Retinal pigment epithelial cell (primary cell): ENCODE results near the gene SLC4A5.

Experiments
- DNase-seq: peaks from one replicate; pipeline ENCODE4 v3.0.0-alpha.2; 2010; ENCODE audit warnings: low read depth
- H3K4me3 ChIP-seq: 2 replicates; pipeline ENCODE4 v1.5.1; 2011; ENCODE audit warnings: mild to moderate bottlenecking, low read length, control low read depth, moderate library complexity
- TF ChIP-seq, protein P1 (sequence below): conservative IDR thresholded peaks from 2 replicates; pipeline ENCODE4 v1.5.1; 2011; ENCODE audit warnings: low read depth, low read length, control low read depth, inconsistent platforms

SLC4A5 gene

GRCh38 chr2:74291218-74291544, 52.0 kb downstream of the SLC4A5 start:
- H3K4me3 ChIP-seq = no peak overlapping the region
- TF ChIP-seq, protein P1, sequence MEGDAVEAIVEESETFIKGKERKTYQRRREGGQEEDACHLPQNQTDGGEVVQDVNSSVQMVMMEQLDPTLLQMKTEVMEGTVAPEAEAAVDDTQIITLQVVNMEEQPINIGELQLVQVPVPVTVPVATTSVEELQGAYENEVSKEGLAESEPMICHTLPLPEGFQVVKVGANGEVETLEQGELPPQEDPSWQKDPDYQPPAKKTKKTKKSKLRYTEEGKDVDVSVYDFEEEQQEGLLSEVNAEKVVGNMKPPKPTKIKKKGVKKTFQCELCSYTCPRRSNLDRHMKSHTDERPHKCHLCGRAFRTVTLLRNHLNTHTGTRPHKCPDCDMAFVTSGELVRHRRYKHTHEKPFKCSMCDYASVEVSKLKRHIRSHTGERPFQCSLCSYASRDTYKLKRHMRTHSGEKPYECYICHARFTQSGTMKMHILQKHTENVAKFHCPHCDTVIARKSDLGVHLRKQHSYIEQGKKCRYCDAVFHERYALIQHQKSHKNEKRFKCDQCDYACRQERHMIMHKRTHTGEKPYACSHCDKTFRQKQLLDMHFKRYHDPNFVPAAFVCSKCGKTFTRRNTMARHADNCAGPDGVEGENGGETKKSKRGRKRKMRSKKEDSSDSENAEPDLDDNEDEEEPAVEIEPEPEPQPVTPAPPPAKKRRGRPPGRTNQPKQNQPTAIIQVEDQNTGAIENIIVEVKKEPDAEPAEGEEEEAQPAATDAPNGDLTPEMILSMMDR = no peak
- peak; percentile 61 for DNase-seq

GRCh38 chr2:74290466-74291217, 52.6 kb downstream of the SLC4A5 start:
- H3K4me3 ChIP-seq = no peak overlapping the region
- TF ChIP-seq, protein P1 = no peak
- DNase-seq = no peak

GRCh38 chr2:74290066-74290465, 53.1 kb downstream of the SLC4A5 start:
- H3K4me3 ChIP-seq = no peak overlapping the region
- no peak for DNase-seq
- TF ChIP-seq, protein P1 = no peak

DNA sequence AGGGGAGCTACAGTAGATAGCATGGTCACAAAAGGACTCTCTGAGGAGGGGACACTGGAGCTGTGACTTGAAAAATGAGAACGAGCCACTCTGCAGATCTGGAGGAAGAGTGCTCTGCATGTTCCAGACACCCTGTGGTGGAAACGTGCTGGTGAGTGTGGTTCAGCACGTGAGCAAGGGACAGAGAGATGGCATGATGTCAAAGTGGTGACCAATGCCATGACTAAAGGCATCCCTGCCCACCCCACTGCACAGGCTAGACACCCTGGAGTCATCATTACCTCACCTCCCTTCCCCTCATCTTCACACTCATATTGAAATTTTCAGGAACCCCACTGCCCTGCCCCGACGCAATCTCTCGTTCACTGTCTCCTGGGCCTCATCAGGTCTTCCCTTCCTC, 56.5 kb downstream of the SLC4A5 start:
- TF ChIP-seq, protein P1 = no peak
- no peak for DNase-seq
- no peak overlapping the region for H3K4me3 ChIP-seq

GRCh38 chr2:74281141-74281975, 61.9 kb downstream of the SLC4A5 start:
- TF ChIP-seq, protein P1 = no peak
- peak; percentile 48 for DNase-seq

GRCh38 chr2:74278694-74279093, 64.5 kb downstream of the SLC4A5 start:
- TF ChIP-seq, protein P1 = no peak
- no peak for DNase-seq
- no peak overlapping the region for H3K4me3 ChIP-seq

More at GRCh38 chr2:74281141-74281975, 61.9 kb downstream of the SLC4A5 start:
- H3K4me3 ChIP-seq = no peak overlapping the region
